ENCODE results near the gene LIN7A. TPM values are rescaled to one million over a fixed set of nuclear protein-coding genes. Genes with fewer than 3 reads are reported as not detected.

LIN7A gene
- total and polyA plus RNA-seq, 2 of the 8 experiments (the other 6 are each of a cell fraction or from before 2014, with no cell fraction given) = 5.8 to 22.0 TPM

DNA sequence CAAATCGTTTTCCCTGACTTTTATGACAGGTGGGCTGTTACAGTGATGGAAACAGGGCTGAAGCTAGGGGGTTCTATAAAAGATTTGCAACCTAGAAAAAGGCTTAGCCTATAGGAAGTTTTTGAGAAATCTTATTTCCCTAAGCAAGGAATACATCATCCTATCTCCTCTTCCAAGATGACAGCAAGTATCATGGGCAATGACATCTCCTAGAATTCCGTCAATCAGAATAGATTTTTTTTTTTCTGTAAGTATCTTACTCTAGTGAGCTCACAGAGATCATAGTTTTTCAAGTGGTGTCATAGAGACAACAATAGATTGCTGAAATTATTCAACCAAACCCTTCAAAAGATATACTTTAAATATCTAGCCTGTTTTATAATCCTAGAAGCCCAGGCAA, 112.2 kb downstream of the LIN7A start (continued):
- TF ChIP-seq, protein P1, sequence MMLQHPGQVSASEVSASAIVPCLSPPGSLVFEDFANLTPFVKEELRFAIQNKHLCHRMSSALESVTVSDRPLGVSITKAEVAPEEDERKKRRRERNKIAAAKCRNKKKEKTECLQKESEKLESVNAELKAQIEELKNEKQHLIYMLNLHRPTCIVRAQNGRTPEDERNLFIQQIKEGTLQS (IDR thresholded peaks at IDR 0.05; ENCODE audit: insufficient read depth, low read depth, low read length) = no peak
- TF ChIP-seq TAF1 (IDR thresholded peaks at IDR 0.05; ENCODE audit: low read depth, low read length) = no peak
- TF ChIP-seq PHF8 (conservative IDR thresholded peaks at IDR 0.05; ENCODE audit: low read depth, low read length) = no peak
- TF ChIP-seq, protein P2, sequence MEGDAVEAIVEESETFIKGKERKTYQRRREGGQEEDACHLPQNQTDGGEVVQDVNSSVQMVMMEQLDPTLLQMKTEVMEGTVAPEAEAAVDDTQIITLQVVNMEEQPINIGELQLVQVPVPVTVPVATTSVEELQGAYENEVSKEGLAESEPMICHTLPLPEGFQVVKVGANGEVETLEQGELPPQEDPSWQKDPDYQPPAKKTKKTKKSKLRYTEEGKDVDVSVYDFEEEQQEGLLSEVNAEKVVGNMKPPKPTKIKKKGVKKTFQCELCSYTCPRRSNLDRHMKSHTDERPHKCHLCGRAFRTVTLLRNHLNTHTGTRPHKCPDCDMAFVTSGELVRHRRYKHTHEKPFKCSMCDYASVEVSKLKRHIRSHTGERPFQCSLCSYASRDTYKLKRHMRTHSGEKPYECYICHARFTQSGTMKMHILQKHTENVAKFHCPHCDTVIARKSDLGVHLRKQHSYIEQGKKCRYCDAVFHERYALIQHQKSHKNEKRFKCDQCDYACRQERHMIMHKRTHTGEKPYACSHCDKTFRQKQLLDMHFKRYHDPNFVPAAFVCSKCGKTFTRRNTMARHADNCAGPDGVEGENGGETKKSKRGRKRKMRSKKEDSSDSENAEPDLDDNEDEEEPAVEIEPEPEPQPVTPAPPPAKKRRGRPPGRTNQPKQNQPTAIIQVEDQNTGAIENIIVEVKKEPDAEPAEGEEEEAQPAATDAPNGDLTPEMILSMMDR (IDR thresholded peaks at IDR 0.05; ENCODE audit: control extremely low read depth in 1 of 3, insufficient read depth in 1 of 3, low read depth in 1 of 3, low read length in 3 of 3) = no peak
- no peak for TF ChIP-seq ZNF274 (IDR thresholded peaks at IDR 0.05; ENCODE audit: borderline replicate concordance, extremely low read depth, low read length)
- no peak for TF ChIP-seq FOSL1 (IDR thresholded peaks at IDR 0.05; ENCODE audit: insufficient read depth, low read depth, low read length)
- TF ChIP-seq SP1 (IDR thresholded peaks at IDR 0.05; ENCODE audit: low read depth, low read length) = no peak
- TF ChIP-seq CBX8 (IDR thresholded peaks at IDR 0.05; ENCODE audit: borderline replicate concordance, low read depth, low read length) = no peak
